ENCODE measurements around the gene ING4.

Gene ING4

GRCh38 chr12:6700646-6701051 is 37.7 kb upstream of the ING4 start, which contains the start of gene PIANP:
Gene PIANP (minus strand): TSS chr12:6700815. CDS start chr12:6698061, 2,754 bp downstream.
- peaks cover 9% of the 10 kb centered on the region for H3K27me3 ChIP-seq (ENCODE audit: insufficient read depth, poor library complexity, severe bottlenecking)
- no peak within 1 kb of the TSS for H3K27ac ChIP-seq (ENCODE audit: poor library complexity, severe bottlenecking)
- H3K4me1 ChIP-seq (ENCODE audit: insufficient read depth, poor library complexity, severe bottlenecking) = no peaks in the 10 kb centered on the region
- peak within 1 kb of the TSS; percentile 45 for H3K4me3 ChIP-seq (ENCODE audit: severe bottlenecking)
- TF ChIP-seq, protein P1, sequence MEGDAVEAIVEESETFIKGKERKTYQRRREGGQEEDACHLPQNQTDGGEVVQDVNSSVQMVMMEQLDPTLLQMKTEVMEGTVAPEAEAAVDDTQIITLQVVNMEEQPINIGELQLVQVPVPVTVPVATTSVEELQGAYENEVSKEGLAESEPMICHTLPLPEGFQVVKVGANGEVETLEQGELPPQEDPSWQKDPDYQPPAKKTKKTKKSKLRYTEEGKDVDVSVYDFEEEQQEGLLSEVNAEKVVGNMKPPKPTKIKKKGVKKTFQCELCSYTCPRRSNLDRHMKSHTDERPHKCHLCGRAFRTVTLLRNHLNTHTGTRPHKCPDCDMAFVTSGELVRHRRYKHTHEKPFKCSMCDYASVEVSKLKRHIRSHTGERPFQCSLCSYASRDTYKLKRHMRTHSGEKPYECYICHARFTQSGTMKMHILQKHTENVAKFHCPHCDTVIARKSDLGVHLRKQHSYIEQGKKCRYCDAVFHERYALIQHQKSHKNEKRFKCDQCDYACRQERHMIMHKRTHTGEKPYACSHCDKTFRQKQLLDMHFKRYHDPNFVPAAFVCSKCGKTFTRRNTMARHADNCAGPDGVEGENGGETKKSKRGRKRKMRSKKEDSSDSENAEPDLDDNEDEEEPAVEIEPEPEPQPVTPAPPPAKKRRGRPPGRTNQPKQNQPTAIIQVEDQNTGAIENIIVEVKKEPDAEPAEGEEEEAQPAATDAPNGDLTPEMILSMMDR (IDR thresholded peaks at IDR 0.05; ENCODE audit: poor library complexity, severe bottlenecking) = no peak
- H3K9me3 ChIP-seq (ENCODE audit: severe bottlenecking) = no peaks in the 10 kb centered on the region
- no peaks in the 10 kb centered on the region for H3K36me3 ChIP-seq (ENCODE audit: low read depth)
- DNase-seq (ENCODE audit: low spot score) (no peak), ATAC-seq (ENCODE audit: low read depth) (peak; percentile 62)

DNA sequence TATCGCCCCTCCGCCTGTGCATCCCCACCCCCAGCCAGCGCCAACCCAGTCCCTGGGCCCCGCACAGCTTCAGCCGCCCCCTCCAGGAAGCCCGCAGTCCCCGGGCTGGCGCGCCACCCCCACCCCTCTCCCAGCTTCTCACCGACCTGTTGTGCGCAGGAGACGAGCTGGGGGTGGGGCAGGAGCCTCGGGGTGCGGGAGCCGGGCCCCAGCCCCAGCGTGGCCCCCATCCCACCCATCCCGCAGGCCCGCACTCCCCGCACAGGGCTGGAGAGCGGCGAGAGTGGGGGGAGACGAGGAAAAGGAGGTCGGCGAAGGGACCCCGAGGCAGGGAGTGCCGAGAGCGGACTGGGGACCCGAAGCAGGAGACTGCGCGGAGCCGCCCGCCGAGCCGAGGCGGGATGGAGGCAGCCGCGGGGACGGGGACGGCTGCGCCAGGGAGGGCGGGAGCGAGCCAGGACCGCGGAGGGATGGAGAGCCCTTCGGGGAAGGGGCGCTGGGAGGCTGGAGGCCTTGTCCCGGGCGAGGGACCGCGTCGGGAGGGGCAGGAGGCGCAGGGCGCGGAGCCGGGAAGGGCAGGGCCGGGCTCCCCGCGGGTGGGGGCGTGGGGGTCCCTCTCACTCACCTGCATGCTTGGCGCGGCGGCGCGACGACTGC is 37.2 kb upstream of the ING4 start:
- no peaks in the 10 kb centered on the region for H3K36me3 ChIP-seq (ENCODE audit: low read depth)
- H3K4me1 ChIP-seq (ENCODE audit: insufficient read depth, poor library complexity, severe bottlenecking) = no peaks in the 10 kb centered on the region
- peak overlapping the region; percentile 45 for H3K4me3 ChIP-seq (ENCODE audit: severe bottlenecking)
- DNase-seq (ENCODE audit: low spot score) (no peak), ATAC-seq (ENCODE audit: low read depth) (peak; percentile 40)
- TF ChIP-seq, protein P1 (IDR thresholded peaks at IDR 0.05; ENCODE audit: poor library complexity, severe bottlenecking) = no peak
- no peak overlapping the region for H3K27ac ChIP-seq (ENCODE audit: poor library complexity, severe bottlenecking)
- peaks cover 9% of the 10 kb centered on the region for H3K27me3 ChIP-seq (ENCODE audit: insufficient read depth, poor library complexity, severe bottlenecking)
- H3K9me3 ChIP-seq (ENCODE audit: severe bottlenecking) = no peaks in the 10 kb centered on the region

DNA sequence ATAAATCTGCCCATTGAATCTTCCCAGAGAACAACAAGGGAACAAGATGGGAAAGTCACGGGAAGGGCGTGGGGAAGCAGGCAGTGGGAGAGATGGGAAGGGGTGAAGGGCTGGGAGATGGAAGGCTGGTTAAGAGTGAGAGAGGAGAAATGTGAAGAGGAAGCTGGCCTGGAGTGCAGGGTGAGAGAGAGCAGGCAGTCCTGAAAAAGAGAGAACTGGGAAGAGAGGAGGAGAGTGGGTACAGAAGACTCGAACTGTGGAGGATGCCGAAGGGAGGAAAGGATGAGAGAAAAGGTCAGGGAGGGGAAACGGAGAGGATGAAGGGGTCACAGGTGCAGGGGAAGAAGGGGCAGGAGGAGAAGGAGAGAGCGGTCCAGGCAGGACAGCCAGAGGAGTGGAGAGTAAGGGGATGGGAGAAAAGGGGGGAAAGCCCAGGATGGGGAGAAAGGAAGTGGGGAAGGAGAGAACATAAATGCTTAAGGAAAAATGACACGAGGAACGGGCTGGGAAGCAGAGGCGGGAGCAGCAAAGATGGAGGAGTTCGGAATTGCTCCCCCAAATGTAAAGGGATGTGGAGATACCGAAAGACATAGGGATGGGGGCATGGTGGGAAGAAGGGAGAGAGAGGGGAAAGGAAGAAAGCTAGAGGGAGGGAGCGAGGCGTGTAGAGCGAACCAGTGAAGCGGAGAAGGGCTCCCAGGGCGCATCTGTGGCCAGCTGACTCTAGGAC is 36.5 kb upstream of the ING4 start:
- DNase-seq (ENCODE audit: low spot score) (no peak), ATAC-seq (ENCODE audit: low read depth) (no peak)
- Histone ChIP-seq H3K36me3 (ENCODE audit: low read depth) (no peaks in the 10 kb centered on the region), H3K4me1 (ENCODE audit: insufficient read depth, poor library complexity, severe bottlenecking) (no peaks in the 10 kb centered on the region), H3K27ac (ENCODE audit: poor library complexity, severe bottlenecking) (no peak overlapping the region), H3K4me3 (ENCODE audit: severe bottlenecking) (peak overlapping the region; percentile 45), H3K27me3 (ENCODE audit: insufficient read depth, poor library complexity, severe bottlenecking) (peaks cover 9% of the 10 kb centered on the region), H3K9me3 (ENCODE audit: severe bottlenecking) (no peaks in the 10 kb centered on the region)
- TF ChIP-seq, protein P1 (IDR thresholded peaks at IDR 0.05; ENCODE audit: poor library complexity, severe bottlenecking) = no peak

GRCh38 chr12:6698352-6699046 is 35.6 kb upstream of the ING4 start:
- H3K36me3 ChIP-seq (ENCODE audit: low read depth) = no peaks in the 10 kb centered on the region
- H3K4me1 ChIP-seq (ENCODE audit: insufficient read depth, poor library complexity, severe bottlenecking) = no peaks in the 10 kb centered on the region
- H3K9me3 ChIP-seq (ENCODE audit: severe bottlenecking) = no peaks in the 10 kb centered on the region
- H3K4me3 ChIP-seq (ENCODE audit: severe bottlenecking) = no peak overlapping the region
- H3K27ac ChIP-seq (ENCODE audit: poor library complexity, severe bottlenecking) = no peak overlapping the region
- TF ChIP-seq, protein P1 (IDR thresholded peaks at IDR 0.05; ENCODE audit: poor library complexity, severe bottlenecking) = no peak
- peaks cover 9% of the 10 kb centered on the region for H3K27me3 ChIP-seq (ENCODE audit: insufficient read depth, poor library complexity, severe bottlenecking)
- DNase-seq (ENCODE audit: low spot score) = no peak
- ATAC-seq (ENCODE audit: low read depth) = no peak

Measured in RWPE2 (cell line).